ENCODE results near the gene GPR108.
A peak's percentile ranks its signal among the peaks of the same experiment; 100 is the strongest.

Gene GPR108

GRCh38 chr19:6735181-6735911, 2.0 kb downstream of the GPR108 start:
- H3K36me3 ChIP-seq (ENCODE audit: control insufficient read depth in 1 of 2, insufficient read depth in 2 of 2, low read length in 2 of 2), result peaks cover 7 to 31% of the 10 kb centered on the region in 2 donors
- peak overlapping the region; percentile 89 for H3K27ac ChIP-seq (ENCODE audit: low read length)
- H3K4me3 ChIP-seq (ENCODE audit: low read depth in 1 of 2, low read length in 2 of 2), result peak overlapping the region; percentile 89 to 91
- no peaks in the 10 kb centered on the region for H3K27me3 ChIP-seq (ENCODE audit: low read depth, low read length)
- peaks cover 15 to 33% of the 10 kb centered on the region in 2 donors for H3K4me1 ChIP-seq (ENCODE audit: control insufficient read depth in 1 of 2, insufficient read depth in 2 of 2, low read length in 2 of 2)
- H3K9me3 ChIP-seq (ENCODE audit: control insufficient read depth in 1 of 2, low read length in 2 of 2), result no peaks in the 10 kb centered on the region

- H3K4me3 ChIP-seq (ENCODE audit: low read depth in 1 of 2, low read length in 2 of 2), result no peak overlapping the region
- H3K27ac ChIP-seq (ENCODE audit: low read length), result no peak overlapping the region
- peaks cover 15 to 32% of the 10 kb centered on the region in 2 donors for H3K4me1 ChIP-seq (ENCODE audit: control insufficient read depth in 1 of 2, insufficient read depth in 2 of 2, low read length in 2 of 2)
- peaks cover 7 to 37% of the 10 kb centered on the region in 2 donors for H3K36me3 ChIP-seq (ENCODE audit: control insufficient read depth in 1 of 2, insufficient read depth in 2 of 2, low read length in 2 of 2)
- H3K9me3 ChIP-seq (ENCODE audit: control insufficient read depth in 1 of 2, low read length in 2 of 2), result no peaks in the 10 kb centered on the region
- H3K27me3 ChIP-seq (ENCODE audit: low read depth, low read length), result no peaks in the 10 kb centered on the region
Measured at GRCh38 chr19:6734096-6734696, 3.2 kb downstream of the GPR108 start.

GRCh38 chr19:6733338-6734095, 3.9 kb downstream of the GPR108 start:
- H3K9me3 ChIP-seq (ENCODE audit: control insufficient read depth in 1 of 2, low read length in 2 of 2), result no peaks in the 10 kb centered on the region
- H3K4me1 ChIP-seq (ENCODE audit: control insufficient read depth in 1 of 2, insufficient read depth in 2 of 2, low read length in 2 of 2), result peaks cover 8 to 29% of the 10 kb centered on the region in 2 donors
- H3K4me3 ChIP-seq (ENCODE audit: low read depth in 1 of 2, low read length in 2 of 2), result no peak overlapping the region
- H3K27ac ChIP-seq (ENCODE audit: low read length), result no peak overlapping the region
- peaks cover 7 to 37% of the 10 kb centered on the region in 2 donors for H3K36me3 ChIP-seq (ENCODE audit: control insufficient read depth in 1 of 2, insufficient read depth in 2 of 2, low read length in 2 of 2)
- no peaks in the 10 kb centered on the region for H3K27me3 ChIP-seq (ENCODE audit: low read depth, low read length)

- no peak overlapping the region for H3K4me3 ChIP-seq (ENCODE audit: low read depth in 1 of 2, low read length in 2 of 2)
- H3K27ac ChIP-seq (ENCODE audit: low read length), result no peak overlapping the region
- H3K4me1 ChIP-seq (ENCODE audit: control insufficient read depth in 1 of 2, insufficient read depth in 2 of 2, low read length in 2 of 2), result peaks cover 1 to 27% of the 10 kb centered on the region in 2 donors
- H3K27me3 ChIP-seq (ENCODE audit: low read depth, low read length), result no peaks in the 10 kb centered on the region
- H3K36me3 ChIP-seq (ENCODE audit: control insufficient read depth in 1 of 2, insufficient read depth in 2 of 2, low read length in 2 of 2), result peaks cover 7 to 37% of the 10 kb centered on the region in 2 donors
- no peaks in the 10 kb centered on the region for H3K9me3 ChIP-seq (ENCODE audit: control insufficient read depth in 1 of 2, low read length in 2 of 2)
Measured at GRCh38 chr19:6732803-6733337, 4.5 kb downstream of the GPR108 start.

- Histone ChIP-seq H3K9me3 (ENCODE audit: control insufficient read depth in 1 of 2, low read length in 2 of 2) (no peaks in the 10 kb centered on the region), H3K4me1 (ENCODE audit: control insufficient read depth in 1 of 2, insufficient read depth in 2 of 2, low read length in 2 of 2) (peaks cover 0 to 25% of the 10 kb centered on the region in 2 donors), H3K27me3 (ENCODE audit: low read depth, low read length) (no peaks in the 10 kb centered on the region), H3K4me3 (ENCODE audit: low read depth in 1 of 2, low read length in 2 of 2) (no peak overlapping the region), H3K27ac (ENCODE audit: low read length) (no peak overlapping the region), H3K36me3 (ENCODE audit: control insufficient read depth in 1 of 2, insufficient read depth in 2 of 2, low read length in 2 of 2) (peaks cover 7 to 37% of the 10 kb centered on the region in 2 donors)
Measured at GRCh38 chr19:6731822-6732221, 5.6 kb downstream of the GPR108 start.

- Histone ChIP-seq H3K27me3 (ENCODE audit: low read depth, low read length) (no peaks in the 10 kb centered on the region), H3K27ac (ENCODE audit: low read length) (no peak overlapping the region), H3K36me3 (ENCODE audit: control insufficient read depth in 1 of 2, insufficient read depth in 2 of 2, low read length in 2 of 2) (peaks cover 7 to 37% of the 10 kb centered on the region in 2 donors), H3K9me3 (ENCODE audit: control insufficient read depth in 1 of 2, low read length in 2 of 2) (no peaks in the 10 kb centered on the region), H3K4me1 (ENCODE audit: control insufficient read depth in 1 of 2, insufficient read depth in 2 of 2, low read length in 2 of 2) (peaks cover 0 to 21% of the 10 kb centered on the region in 2 donors), H3K4me3 (ENCODE audit: low read depth in 1 of 2, low read length in 2 of 2) (no peak overlapping the region)
Measured at GRCh38 chr19:6730941-6731670, 6.3 kb downstream of the GPR108 start.

- H3K4me1 ChIP-seq (ENCODE audit: control insufficient read depth in 1 of 2, insufficient read depth in 2 of 2, low read length in 2 of 2), result peaks cover 0 to 13% of the 10 kb centered on the region in 2 donors
- peak overlapping the region in 1 of 2 donors; percentile 30 for H3K4me3 ChIP-seq (ENCODE audit: low read depth in 1 of 2, low read length in 2 of 2)
- H3K27ac ChIP-seq (ENCODE audit: low read length), result peak overlapping the region; percentile 60
- H3K27me3 ChIP-seq (ENCODE audit: low read depth, low read length), result no peaks in the 10 kb centered on the region
- no peaks in the 10 kb centered on the region for H3K9me3 ChIP-seq (ENCODE audit: control insufficient read depth in 1 of 2, low read length in 2 of 2)
- H3K36me3 ChIP-seq (ENCODE audit: control insufficient read depth in 1 of 2, insufficient read depth in 2 of 2, low read length in 2 of 2), result peaks cover 7 to 37% of the 10 kb centered on the region in 2 donors
Measured at GRCh38 chr19:6730153-6730804, 7.1 kb downstream of the GPR108 start.

GRCh38 chr19:6729573-6730152, 7.7 kb downstream of the GPR108 start:
- Histone ChIP-seq H3K27me3 (ENCODE audit: low read depth, low read length) (no peaks in the 10 kb centered on the region), H3K4me3 (ENCODE audit: low read depth in 1 of 2, low read length in 2 of 2) (peak overlapping the region in 1 of 2 donors; percentile 30)

GRCh38 chr19:6728346-6728745, 9.0 kb downstream of the GPR108 start:
- H3K27me3 ChIP-seq (ENCODE audit: low read depth, low read length), result no peaks in the 10 kb centered on the region
- peaks cover 0 to 13% of the 10 kb centered on the region in 2 donors for H3K4me1 ChIP-seq (ENCODE audit: control insufficient read depth in 1 of 2, insufficient read depth in 2 of 2, low read length in 2 of 2)
- H3K27ac ChIP-seq (ENCODE audit: low read length), result no peak overlapping the region
- peaks cover 7 to 30% of the 10 kb centered on the region in 2 donors for H3K36me3 ChIP-seq (ENCODE audit: control insufficient read depth in 1 of 2, insufficient read depth in 2 of 2, low read length in 2 of 2)
- no peaks in the 10 kb centered on the region for H3K9me3 ChIP-seq (ENCODE audit: control insufficient read depth in 1 of 2, low read length in 2 of 2)
- no peak overlapping the region for H3K4me3 ChIP-seq (ENCODE audit: low read depth in 1 of 2, low read length in 2 of 2)

More at GRCh38 chr19:6729573-6730152, 7.7 kb downstream of the GPR108 start:
- H3K27ac ChIP-seq (ENCODE audit: low read length), result peak overlapping the region; percentile 60
- peaks cover 0 to 13% of the 10 kb centered on the region in 2 donors for H3K4me1 ChIP-seq (ENCODE audit: control insufficient read depth in 1 of 2, insufficient read depth in 2 of 2, low read length in 2 of 2)
- peaks cover 7 to 37% of the 10 kb centered on the region in 2 donors for H3K36me3 ChIP-seq (ENCODE audit: control insufficient read depth in 1 of 2, insufficient read depth in 2 of 2, low read length in 2 of 2)
- no peaks in the 10 kb centered on the region for H3K9me3 ChIP-seq (ENCODE audit: control insufficient read depth in 1 of 2, low read length in 2 of 2)

Measured in muscle layer of duodenum (tissue), 2 donors.